Upper lobe of left lung (tissue), 4 donors: ENCODE data around the gene RFK.

Source experiments
- EP300 ChIP-seq, 4 donors: sonication (generic); formaldehyde crosslinking; IDR thresholded peaks; one replicate each; pipeline ENCODE4 v1.5.1; 2017; ENCODE audit warnings: antibody characterized with exemption in 4 of 4, control low read depth in 2 of 4
- POLR2A ChIP-seq, 4 donors: fragments of 450-650 bp; IDR thresholded peaks; one replicate each; pipeline ENCODE4 v1.5.1; 2016 to 2017; ENCODE audit warnings: antibody characterized with exemption in 4 of 4, mild to moderate bottlenecking in 2 of 4
- POLR2AphosphoS5 ChIP-seq, 2 donors: sonication (generic); formaldehyde crosslinking; IDR thresholded peaks; one replicate each; pipeline ENCODE4 v1.5.1; 2017; ENCODE audit warnings: antibody characterized with exemption in 2 of 2
- TF ChIP-seq, protein P1 (sequence below), 6 experiments: fragments of 450-650 bp in 4 of 6; fragments of 200-600 bp in 2 of 6; sonication (generic) in 2 of 6; IDR thresholded peaks; one replicate each; pipeline ENCODE4 v1.5.1; 2016 to 2019; ENCODE audit warnings: antibody characterized with exemption in 6 of 6

GRCh38 chr9:76394195-76394959 is at the start of gene RFK:
- TF ChIP-seq EP300 (IDR thresholded peaks at IDR 0.05) (peak in 1 of 4 donors; percentile 45), POLR2A (IDR thresholded peaks at IDR 0.05) (peak in 2 of 4 donors; percentile 76 to 87), POLR2AphosphoS5 (IDR thresholded peaks at IDR 0.05) (peak; percentile 49 to 69)
- TF ChIP-seq, protein P1, sequence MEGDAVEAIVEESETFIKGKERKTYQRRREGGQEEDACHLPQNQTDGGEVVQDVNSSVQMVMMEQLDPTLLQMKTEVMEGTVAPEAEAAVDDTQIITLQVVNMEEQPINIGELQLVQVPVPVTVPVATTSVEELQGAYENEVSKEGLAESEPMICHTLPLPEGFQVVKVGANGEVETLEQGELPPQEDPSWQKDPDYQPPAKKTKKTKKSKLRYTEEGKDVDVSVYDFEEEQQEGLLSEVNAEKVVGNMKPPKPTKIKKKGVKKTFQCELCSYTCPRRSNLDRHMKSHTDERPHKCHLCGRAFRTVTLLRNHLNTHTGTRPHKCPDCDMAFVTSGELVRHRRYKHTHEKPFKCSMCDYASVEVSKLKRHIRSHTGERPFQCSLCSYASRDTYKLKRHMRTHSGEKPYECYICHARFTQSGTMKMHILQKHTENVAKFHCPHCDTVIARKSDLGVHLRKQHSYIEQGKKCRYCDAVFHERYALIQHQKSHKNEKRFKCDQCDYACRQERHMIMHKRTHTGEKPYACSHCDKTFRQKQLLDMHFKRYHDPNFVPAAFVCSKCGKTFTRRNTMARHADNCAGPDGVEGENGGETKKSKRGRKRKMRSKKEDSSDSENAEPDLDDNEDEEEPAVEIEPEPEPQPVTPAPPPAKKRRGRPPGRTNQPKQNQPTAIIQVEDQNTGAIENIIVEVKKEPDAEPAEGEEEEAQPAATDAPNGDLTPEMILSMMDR (IDR thresholded peaks at IDR 0.05) = peak; percentile 31 to 72 (median 62)
